ENCODE data around the gene ADGRD2.
A peak's percentile ranks its signal among the peaks of the same experiment; 100 is the strongest.

ADGRD2 gene

DNA sequence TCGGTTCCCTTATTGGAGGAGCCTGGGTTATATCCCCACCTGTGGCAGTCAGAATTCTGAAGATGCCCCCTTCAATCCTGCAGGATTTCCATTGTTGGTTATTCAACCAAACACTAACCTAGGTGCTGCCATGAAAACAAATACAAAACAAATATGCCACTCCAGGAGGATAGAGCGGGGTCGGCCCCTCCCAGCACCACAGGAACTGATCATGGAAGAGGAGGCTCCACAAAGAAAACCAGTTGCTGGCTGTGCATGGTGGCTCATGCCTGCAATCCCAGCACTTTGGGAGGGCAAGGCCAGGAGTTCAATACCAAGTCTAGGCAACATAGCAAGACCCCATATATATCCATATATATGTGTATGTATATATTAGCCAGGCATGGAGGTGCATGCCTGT, 13.2 kb upstream of the ADGRD2 start:
- TF ChIP-seq Cebpa-rat (IDR thresholded peaks at IDR 0.05), result no peak
- Histone ChIP-seq H3K4me2 (peak overlapping the region; percentile 65), H4K20me1 (no peaks in the 10 kb centered on the region), H3K27ac (peak overlapping the region; percentile 40; the same call in 1 of the 2 replicates), H3K9me3 (peaks cover 8% of the 10 kb centered on the region; the same call in 1 of the 2 replicates), H3K4me1 (peaks cover 46% of the 10 kb centered on the region), H3K4me3 (no peak overlapping the region), H3K9ac (no peak overlapping the region), H3K36me3 (no peaks in the 10 kb centered on the region), H3K27me3 (no peaks in the 10 kb centered on the region)

DNA sequence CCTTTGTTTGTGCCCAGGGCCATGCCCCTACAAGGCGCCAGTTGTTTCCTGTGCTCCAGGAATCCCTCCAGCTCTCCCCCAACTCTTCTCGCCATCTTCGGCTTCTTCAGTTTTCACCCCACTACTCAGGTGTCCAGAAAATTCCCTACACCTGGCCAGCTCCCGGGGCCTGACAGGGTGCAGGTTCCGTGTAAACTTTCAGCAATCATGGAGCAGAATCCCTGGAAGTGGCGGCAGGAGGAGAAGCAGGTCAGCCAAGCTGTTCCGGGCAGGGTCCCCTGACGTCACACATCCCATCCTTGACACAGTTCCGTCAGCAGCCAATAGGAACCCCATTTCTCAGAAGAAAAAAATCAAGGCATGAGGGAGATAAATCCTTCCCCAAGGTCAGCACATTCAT, 12.2 kb upstream of the ADGRD2 start:
- H3K4me2 ChIP-seq, result no peak overlapping the region
- no peak overlapping the region for H3K9ac ChIP-seq
- H3K4me1 ChIP-seq, result peaks cover 56% of the 10 kb centered on the region
- no peak overlapping the region for H3K4me3 ChIP-seq
- peaks cover 11% of the 10 kb centered on the region for H3K9me3 ChIP-seq
- H3K27ac ChIP-seq, result no peak overlapping the region
- no peak for TF ChIP-seq Cebpa-rat (IDR thresholded peaks at IDR 0.05)
- no peaks in the 10 kb centered on the region for H3K27me3 ChIP-seq
- H4K20me1 ChIP-seq, result no peaks in the 10 kb centered on the region
- no peaks in the 10 kb centered on the region for H3K36me3 ChIP-seq

DNA sequence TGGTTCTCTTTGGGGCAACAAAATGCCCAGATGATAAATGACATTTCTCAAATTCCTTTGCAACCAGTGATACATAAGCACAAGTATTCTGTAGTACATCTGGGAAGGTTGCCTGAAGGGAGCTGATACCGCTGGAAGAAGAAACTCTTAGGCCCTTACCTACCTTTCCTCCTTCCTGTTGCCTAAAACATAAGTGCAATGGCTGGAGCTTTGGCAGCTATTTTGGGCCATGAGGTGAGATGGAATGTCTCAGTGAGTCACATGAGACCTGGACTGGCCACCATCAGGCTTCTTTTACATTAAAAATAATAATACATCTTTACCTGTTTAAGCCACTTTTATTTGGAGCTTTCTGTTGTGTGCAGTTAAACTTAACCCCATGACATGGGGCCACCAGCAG, 11.2 kb upstream of the ADGRD2 start:
- Histone ChIP-seq H4K20me1 (no peaks in the 10 kb centered on the region), H3K4me2 (no peak overlapping the region), H3K36me3 (no peaks in the 10 kb centered on the region), H3K27me3 (no peaks in the 10 kb centered on the region), H3K9me3 (peaks cover 11% of the 10 kb centered on the region), H3K27ac (no peak overlapping the region), H3K9ac (no peak overlapping the region), H3K4me1 (peaks cover 58% of the 10 kb centered on the region), H3K4me3 (no peak overlapping the region)
- TF ChIP-seq Cebpa-rat (IDR thresholded peaks at IDR 0.05), result no peak

DNA sequence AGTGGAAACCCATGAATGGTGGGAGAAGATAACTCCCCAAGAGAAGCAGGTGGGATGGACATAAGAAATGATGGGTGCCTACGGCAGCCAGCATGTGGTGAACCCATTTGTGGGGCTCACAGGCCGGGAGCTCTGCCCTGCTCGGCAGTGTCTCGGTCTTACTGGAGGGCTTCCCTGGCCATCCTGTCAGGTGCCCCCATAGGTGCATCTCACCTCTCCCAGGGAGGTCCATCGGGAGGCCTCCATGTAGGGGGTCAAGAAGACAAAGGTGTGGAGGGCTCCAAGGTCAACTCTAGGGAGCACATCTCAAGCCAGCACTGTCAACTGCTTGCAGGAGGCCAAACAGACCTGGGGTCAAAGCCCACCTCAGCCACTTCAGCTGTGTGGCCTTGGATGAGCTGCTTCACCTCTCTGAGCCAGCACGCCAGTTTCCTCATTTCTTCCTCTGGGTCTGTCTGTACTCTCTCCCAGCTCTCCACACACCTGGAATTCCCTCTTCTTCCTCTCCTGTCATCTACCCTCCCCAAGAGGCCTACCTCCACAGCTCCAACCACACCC, 10.5 kb upstream of the ADGRD2 start:
- Histone ChIP-seq H3K27me3 (no peaks in the 10 kb centered on the region), H3K4me1 (peaks cover 58% of the 10 kb centered on the region), H3K27ac (peak overlapping the region; percentile 13; the same call in 1 of the 2 replicates), H3K4me3 (no peak overlapping the region), H3K36me3 (no peaks in the 10 kb centered on the region), H4K20me1 (no peaks in the 10 kb centered on the region), H3K4me2 (no peak overlapping the region), H3K9me3 (peaks cover 11% of the 10 kb centered on the region), H3K9ac (no peak overlapping the region)
- no peak for TF ChIP-seq Cebpa-rat (IDR thresholded peaks at IDR 0.05)

DNA sequence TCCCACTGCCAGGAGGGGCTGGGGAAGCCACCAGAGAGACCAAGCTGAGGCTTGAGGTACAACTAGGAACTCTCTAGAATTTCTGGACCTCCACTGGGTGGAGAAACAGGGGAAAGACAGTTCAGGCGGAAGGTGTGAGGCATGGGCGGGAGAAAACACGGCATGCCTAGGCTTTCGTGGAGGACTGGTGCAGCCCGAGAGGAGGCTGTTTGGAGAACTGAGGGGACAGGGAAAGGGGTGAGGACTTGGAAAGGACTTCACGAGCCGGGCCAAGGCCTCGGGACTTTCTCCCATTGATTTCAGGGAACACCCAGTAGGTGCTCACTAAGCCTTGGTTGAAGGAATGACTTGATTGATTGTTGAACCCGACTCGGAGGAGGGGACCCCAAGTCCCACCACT, 9.5 kb upstream of the ADGRD2 start:
- Histone ChIP-seq H3K4me1 (peaks cover 49% of the 10 kb centered on the region), H3K27ac (peak overlapping the region; percentile 68), H3K4me2 (peak overlapping the region; percentile 73), H3K36me3 (no peaks in the 10 kb centered on the region), H3K27me3 (no peaks in the 10 kb centered on the region), H3K9ac (peak overlapping the region; percentile 24; the same call in 1 of the 2 replicates), H3K9me3 (peaks cover 11% of the 10 kb centered on the region), H3K4me3 (no peak overlapping the region), H4K20me1 (no peaks in the 10 kb centered on the region)
- no peak for TF ChIP-seq Cebpa-rat (IDR thresholded peaks at IDR 0.05)

DNA sequence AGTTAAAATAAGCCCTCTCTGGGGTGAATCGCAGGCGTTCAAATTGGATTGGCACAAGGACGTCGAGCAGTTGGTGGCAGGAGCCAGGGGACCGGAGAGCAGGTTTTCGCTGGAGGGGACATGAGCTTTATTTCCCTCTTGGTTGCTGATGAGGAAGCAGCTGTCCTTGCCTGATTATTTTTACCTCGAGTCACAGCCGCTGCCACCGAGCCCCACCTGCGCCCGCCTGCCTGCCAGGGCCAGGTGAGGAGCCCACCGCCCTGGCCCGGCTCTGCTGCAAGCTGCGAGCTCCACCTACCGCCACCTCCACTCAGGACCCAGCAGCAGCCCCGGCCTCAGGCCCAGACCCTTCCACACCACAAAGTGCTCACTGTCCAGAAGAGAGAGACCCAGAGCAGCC, 9.0 kb upstream of the ADGRD2 start:
- Histone ChIP-seq H3K9ac (peak overlapping the region; percentile 24; the same call in 1 of the 2 replicates), H3K4me2 (peak overlapping the region; percentile 73), H4K20me1 (no peaks in the 10 kb centered on the region), H3K4me1 (peaks cover 44% of the 10 kb centered on the region), H3K36me3 (no peaks in the 10 kb centered on the region), H3K27me3 (no peaks in the 10 kb centered on the region), H3K4me3 (no peak overlapping the region), H3K27ac (peak overlapping the region; percentile 68), H3K9me3 (peaks cover 11% of the 10 kb centered on the region)
- no peak for TF ChIP-seq Cebpa-rat (IDR thresholded peaks at IDR 0.05)

DNA sequence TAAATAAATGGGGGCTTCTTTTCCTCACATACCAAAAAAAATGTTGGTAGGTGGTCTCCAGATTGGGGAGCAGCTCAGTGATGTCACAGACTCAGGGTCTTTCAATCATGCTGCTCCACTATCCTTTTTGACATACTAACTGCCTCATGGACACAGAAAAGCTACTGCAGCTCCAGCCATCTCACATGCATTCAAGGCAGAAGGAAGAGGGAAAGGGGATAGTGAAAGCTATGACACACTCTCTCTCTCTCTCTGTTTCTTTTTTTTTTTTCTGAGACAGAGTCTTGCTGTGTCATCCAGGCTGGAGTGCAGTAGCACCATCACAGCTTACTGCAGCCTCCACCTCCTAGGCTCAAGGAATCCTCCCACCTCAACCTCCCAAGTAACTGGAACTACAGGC, 7.9 kb upstream of the ADGRD2 start:
- no peak for TF ChIP-seq Cebpa-rat (IDR thresholded peaks at IDR 0.05)
- peaks cover 11% of the 10 kb centered on the region for H3K9me3 ChIP-seq
- no peaks in the 10 kb centered on the region for H3K27me3 ChIP-seq
- H3K4me2 ChIP-seq, result peak overlapping the region; percentile 73
- no peaks in the 10 kb centered on the region for H3K36me3 ChIP-seq
- no peak overlapping the region for H3K4me3 ChIP-seq
- H3K9ac ChIP-seq, result no peak overlapping the region
- H3K27ac ChIP-seq, result no peak overlapping the region
- no peaks in the 10 kb centered on the region for H4K20me1 ChIP-seq
- peaks cover 34% of the 10 kb centered on the region for H3K4me1 ChIP-seq

DNA sequence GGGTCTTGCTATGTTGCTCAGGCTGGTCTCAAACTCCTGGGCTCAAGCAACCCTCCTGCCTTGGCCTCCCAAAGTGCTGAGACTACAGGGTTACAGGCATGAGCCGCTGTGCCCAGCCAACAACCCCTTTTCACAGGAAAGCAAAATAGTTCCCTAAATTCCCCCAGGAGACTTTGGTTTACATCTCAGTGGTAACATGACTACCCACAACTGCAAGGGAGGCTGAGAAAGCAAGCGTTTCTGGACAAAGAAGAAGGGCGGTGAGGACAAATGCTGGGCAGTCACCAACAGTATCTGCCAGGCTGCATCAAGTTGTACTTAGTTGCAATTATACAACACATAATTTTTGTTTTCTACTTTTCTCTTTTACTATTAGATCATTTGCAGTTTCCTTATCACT, 7.4 kb upstream of the ADGRD2 start:
- peaks cover 34% of the 10 kb centered on the region for H3K4me1 ChIP-seq
- H3K4me2 ChIP-seq, result peak overlapping the region; percentile 73
- no peak overlapping the region for H3K9ac ChIP-seq
- H3K4me3 ChIP-seq, result no peak overlapping the region
- no peak for TF ChIP-seq Cebpa-rat (IDR thresholded peaks at IDR 0.05)
- H3K27ac ChIP-seq, result no peak overlapping the region
- peaks cover 11% of the 10 kb centered on the region for H3K9me3 ChIP-seq
- no peaks in the 10 kb centered on the region for H4K20me1 ChIP-seq
- no peaks in the 10 kb centered on the region for H3K27me3 ChIP-seq
- no peaks in the 10 kb centered on the region for H3K36me3 ChIP-seq

DNA sequence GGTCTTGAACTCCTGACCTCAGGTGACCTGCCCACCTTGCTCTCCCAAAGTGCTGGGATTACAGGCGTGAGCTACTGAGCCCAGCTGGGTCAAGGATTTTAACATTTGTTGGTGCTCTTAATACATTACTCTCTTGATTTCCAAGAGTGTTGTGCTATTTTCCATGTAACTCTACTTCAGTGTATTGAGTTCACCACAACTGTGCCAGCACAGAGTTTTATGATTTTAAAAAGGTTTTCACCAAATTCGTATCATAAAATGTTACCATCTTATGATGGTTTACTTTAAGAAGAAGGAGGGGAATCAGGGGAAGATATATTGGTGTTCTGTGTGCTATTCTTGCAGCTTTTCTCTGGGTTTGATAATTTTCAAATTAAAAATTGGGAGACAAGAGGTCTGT, 6.6 kb upstream of the ADGRD2 start:
- Histone ChIP-seq H3K4me2 (no peak overlapping the region), H3K36me3 (no peaks in the 10 kb centered on the region), H3K27me3 (no peaks in the 10 kb centered on the region), H4K20me1 (no peaks in the 10 kb centered on the region), H3K4me1 (peaks cover 34% of the 10 kb centered on the region), H3K4me3 (no peak overlapping the region), H3K9ac (no peak overlapping the region), H3K9me3 (peaks cover 11% of the 10 kb centered on the region), H3K27ac (no peak overlapping the region)
- TF ChIP-seq Cebpa-rat (IDR thresholded peaks at IDR 0.05), result no peak

DNA sequence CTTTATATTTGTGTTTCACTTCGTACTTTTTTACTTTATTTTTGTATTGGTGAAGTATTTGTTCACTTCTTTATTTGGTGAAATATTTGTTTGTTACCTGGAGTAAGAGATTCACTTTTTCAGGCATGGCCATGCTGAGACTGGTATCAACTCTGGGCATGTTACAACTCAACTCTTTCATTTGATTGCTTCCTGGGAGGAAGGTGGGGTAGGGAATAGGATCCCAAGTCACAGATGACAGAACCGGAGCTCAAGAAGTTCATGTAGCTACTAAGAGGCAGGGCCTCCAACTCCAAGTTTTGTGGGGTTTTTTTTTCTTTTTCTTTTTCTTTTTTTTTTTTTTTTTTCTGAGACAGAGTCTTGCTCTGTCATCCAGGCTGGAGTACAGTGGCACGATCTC, 6.1 kb upstream of the ADGRD2 start:
- Histone ChIP-seq H3K4me2 (no peak overlapping the region), H3K27ac (no peak overlapping the region), H4K20me1 (no peaks in the 10 kb centered on the region), H3K9ac (no peak overlapping the region), H3K36me3 (no peaks in the 10 kb centered on the region), H3K9me3 (peaks cover 6% of the 10 kb centered on the region), H3K4me1 (peaks cover 34% of the 10 kb centered on the region), H3K4me3 (no peak overlapping the region), H3K27me3 (no peaks in the 10 kb centered on the region)
- no peak for TF ChIP-seq Cebpa-rat (IDR thresholded peaks at IDR 0.05)

DNA sequence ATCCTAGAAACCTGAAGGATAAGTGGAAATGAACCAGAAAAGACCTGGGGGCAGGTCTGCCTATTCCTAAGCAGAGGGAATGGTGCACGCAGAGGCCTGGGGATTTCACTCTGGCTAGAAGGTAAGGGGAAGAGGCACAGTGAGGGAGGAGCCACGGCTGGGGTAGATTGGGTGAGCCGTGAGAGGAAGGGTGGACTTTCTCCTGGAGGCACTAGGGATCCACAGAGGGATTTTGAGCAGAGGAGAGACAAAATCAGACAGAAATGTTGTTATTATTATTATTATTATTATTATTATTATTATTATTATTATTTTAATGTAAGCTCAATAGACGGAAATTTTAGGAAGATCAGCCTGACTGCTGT, 3.0 kb upstream of the ADGRD2 start:
- no peak overlapping the region for H3K4me2 ChIP-seq
- H3K4me3 ChIP-seq, result no peak overlapping the region
- no peaks in the 10 kb centered on the region for H3K36me3 ChIP-seq
- H3K27ac ChIP-seq, result no peak overlapping the region
- peaks cover 1% of the 10 kb centered on the region; the same call in 1 of the 2 replicates for H3K9me3 ChIP-seq
- no peak for TF ChIP-seq Cebpa-rat (IDR thresholded peaks at IDR 0.05)
- no peaks in the 10 kb centered on the region for H3K27me3 ChIP-seq
- peaks cover 10% of the 10 kb centered on the region for H3K4me1 ChIP-seq
- H4K20me1 ChIP-seq, result no peaks in the 10 kb centered on the region
- no peak overlapping the region for H3K9ac ChIP-seq

Measured in BLaER1 (cell line).